Posterior vena cava (tissue), 2 donors: Measurements from ENCODE around the gene FXYD3. TPM values are rescaled to one million over a fixed set of nuclear protein-coding genes. Genes with fewer than 3 reads are reported as not detected.
A peak's percentile ranks its signal among the peaks of the same experiment; 100 is the strongest.
"Not testable (repeated sequence)": the region's sequence is repeated elsewhere in the genome, so short reads cannot be mapped to it uniquely, and the experiment has no call there.

Experiments used
- DNase-seq: peaks from one replicate; pipeline ENCODE4 v3.0.0-alpha.2; 2020; ENCODE audit warnings: low spot score
- intact Hi-C, 2 donors: fragments of 100-400 bp; cut with DNase I; formaldehyde crosslinking; loops; one replicate each; pipeline versions ENCODE4 v1.14.1 to v1.14.2; 2022 to 2023
- total RNA-seq, 2 donors: library from RNA; stranded (reverse); fragmentation: NEBNext Ultra II Directional; extraction: Animal tissue kit (Norgen Biotek cat#: 25700); gene quantifications; one replicate each; pipeline ENCODE4 v1.2.1, GENCODE V29; 2021
- donor health status: DM: yes; HTN: yes; CAD: no.
- donor health status: DM: yes; HTN: yes; CAD: no.

FXYD3 gene
- total RNA-seq, 2 donors from 2014 or later: not detected

- intact Hi-C loops, DNase-seq: not testable (repeated sequence)
These were observed 13.7 kb upstream of the FXYD3 start for GRCh38 chr19:35101949-35102348.

GRCh38 chr19:35103614-35104013 lies 12.0 kb upstream of the FXYD3 start:
- DNase-seq, intact Hi-C loops: not testable (repeated sequence)

- no peak for DNase-seq
These were observed 11.3 kb upstream of the FXYD3 start for GRCh38 chr19:35104361-35104760.

GRCh38 chr19:35105047-35105410 lies 10.6 kb upstream of the FXYD3 start:
- no peak for DNase-seq
- intact Hi-C loops: no loop called here

More at GRCh38 chr19:35104361-35104760, 11.3 kb upstream of the FXYD3 start:
- intact Hi-C loops: no loop called here

DNA sequence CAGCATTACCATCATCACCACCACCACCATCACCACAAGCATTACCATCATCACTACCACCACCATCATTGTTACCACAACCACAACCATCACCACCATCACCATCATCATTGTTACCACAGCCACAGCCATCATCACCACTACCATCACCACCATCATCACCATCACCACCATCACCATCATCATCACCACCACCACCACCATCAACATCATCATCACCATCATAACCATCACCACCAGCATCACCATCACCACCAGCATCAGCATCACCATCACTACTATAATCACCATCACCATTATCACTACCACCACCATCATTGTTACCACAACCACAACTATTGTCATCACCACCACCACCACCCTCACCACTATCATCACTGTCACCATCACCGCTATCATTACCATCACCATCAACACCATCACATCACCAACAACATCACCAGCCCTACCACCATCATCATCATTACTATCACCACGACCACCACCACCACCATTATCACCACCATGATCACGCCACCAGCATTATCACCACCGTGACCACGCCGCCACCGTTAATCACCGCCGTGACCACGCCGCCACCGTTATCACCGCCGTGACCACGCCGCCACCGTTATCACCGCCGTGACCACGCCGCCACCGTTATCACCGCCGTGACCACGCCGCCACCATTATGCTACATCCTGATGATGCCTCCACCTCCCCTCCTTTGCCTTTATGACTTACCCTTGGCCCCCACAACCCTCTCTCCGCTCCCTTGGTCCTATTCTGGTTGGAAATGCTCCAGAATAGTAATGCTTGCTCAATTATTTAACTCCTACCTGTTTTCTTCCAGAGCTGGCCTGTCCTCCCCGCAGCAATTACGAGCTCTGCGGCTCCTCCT lies 10.0 kb upstream of the FXYD3 start:
- no peak for DNase-seq
- intact Hi-C loops: no loop called here

DNA sequence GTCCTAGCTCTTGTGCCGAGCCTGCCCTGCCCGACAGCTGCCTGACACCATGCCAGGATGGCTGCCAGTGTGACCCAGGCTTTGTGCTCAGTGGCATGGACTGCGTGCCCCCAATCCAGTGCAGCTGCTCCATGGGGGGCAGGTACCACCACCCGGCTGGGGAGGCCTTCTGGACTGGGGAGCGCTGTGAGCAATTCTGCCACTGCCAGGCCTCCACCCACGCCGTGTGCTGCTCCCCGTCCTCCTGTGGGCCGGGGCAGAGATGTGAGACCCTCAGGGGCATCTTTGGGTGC lies 9.4 kb upstream of the FXYD3 start:
- DNase-seq: no peak
- intact Hi-C loops: no loop called here

GRCh38 chr19:35106898-35107541 lies 8.6 kb upstream of the FXYD3 start:
- DNase-seq: no peak
- intact Hi-C loops: no loop called here

DNA sequence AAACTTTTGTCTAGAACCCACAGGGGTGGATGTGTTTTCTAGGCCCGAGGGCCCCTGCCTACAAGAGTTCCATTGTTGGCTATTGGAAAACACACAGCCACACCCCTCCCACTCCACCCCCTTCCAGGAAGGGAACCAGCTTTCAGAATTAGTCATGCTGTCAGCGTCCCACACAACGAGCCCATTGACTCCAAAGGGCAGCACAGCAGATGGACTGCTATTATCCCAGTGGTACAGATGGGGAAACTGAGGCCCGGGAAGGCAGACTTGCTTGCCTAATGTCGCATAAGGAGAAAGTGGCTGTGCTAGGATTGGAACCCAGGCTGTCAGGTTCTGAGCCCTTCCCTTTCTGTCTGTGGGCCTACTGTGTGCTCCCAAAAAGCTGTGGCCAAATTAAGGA lies 8.1 kb upstream of the FXYD3 start:
- intact Hi-C loops: no loop called here

DNA sequence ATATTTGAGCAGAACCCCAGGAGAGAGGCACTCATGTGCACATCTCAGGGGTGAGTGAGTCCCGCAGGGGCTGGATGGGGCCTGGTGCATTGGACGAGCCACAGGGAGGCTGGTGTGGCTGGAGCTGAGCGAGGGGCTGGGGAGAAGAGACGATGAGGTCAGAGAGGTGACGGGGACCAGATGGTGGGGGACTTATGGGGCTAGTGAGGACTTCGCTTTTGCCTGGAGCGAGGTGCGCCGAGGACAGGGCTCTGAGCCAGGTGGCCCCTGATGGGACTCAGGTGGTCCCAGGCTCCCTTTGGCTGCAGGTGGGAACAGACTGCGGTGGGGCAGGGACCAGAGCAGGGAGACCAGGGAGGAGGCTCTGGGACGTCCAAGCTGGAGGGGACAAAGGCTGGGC lies 6.9 kb upstream of the FXYD3 start:
- intact Hi-C loops: no loop called here
- no peak for DNase-seq

More for the DNA sequence above, 8.1 kb upstream of the FXYD3 start:
- no peak for DNase-seq

GRCh38 chr19:35109395-35110112 lies 6.1 kb upstream of the FXYD3 start:
- no peak for DNase-seq
- intact Hi-C loops: no loop called here

GRCh38 chr19:35110974-35111373 lies 4.6 kb upstream of the FXYD3 start:
- no peak for DNase-seq
- intact Hi-C loops: no loop called here

DNA sequence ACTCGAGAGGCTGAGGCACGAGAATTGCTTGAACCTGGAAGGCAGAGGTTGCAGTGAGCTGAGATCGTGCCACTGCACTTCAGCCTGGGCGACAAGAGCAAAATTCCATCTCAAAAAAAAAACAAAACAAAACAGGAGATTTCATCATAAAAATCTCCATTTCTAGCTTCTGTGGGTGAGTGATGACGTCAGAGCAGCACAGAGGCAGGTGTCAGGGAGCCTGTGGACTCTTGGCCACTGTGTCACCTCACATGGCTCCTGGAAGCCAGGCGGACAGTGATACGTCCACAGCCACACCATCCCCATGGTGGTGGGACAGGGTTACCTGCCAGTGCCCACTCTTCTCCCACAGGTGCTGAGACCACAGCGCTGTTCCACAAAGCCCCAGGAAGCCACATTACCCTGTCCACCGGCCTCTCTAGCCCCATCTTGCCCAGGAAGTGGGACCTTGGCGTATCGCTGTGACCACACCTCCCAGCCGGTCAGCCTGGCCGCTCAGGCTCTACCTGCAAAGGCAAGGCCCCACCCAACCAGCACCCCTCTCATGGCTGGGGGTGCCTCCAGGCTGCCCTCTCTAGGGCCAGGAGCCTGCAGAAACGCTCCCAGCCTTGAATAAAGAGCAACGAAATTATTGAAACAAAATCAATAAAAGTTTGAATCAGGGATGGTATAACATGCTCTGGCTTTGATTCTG lies 2.5 kb upstream of the FXYD3 start:
- intact Hi-C loops: no loop called here
- no peak for DNase-seq

DNA sequence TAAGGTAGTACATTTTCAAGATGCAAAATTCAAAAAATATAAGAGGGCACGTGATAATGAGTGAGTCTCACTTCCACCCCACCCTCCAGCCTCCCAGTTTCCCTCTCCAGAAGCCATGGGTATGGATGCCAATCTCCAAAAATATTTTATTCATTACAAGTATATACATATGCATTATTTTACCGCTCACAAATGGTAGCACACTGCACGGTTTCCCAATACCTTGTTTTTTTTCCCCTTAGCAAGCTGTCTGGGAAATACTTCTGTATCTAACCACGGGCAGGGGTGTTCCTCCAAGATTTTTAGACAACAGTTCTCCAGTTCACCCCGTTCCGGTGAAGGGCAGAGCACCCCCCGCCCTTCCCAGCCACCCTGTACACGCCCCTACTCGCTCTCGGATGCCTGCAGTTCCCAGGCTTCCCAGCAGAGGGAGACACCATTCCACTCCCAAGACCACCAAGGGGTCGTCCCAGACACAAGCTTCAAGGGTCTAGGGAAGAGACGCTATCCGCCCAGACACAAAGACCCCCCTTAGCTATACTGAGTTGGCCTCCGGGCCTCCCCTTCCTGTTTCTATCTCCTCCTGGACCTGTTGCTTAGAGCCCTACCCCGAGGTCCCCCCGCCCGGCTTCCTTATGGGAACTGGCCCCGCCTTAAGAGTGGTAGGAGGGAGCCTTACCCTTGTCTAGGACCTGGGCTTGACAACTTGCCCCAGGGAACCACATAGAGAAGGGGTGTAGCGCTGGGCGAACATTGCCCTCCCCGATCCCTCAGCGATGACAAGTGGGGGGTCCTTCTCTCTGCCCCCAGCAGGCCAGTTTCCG lies 1.1 kb upstream of the FXYD3 start:
- DNase-seq: peak; percentile 90
- intact Hi-C loops: no loop called here

GRCh38 chr19:35116072-35116801 lies 614 bp downstream of the FXYD3 start:
- no peak for DNase-seq
- intact Hi-C loops: no loop called here

GRCh38 chr19:35117116-35117515 lies 1.5 kb downstream of the FXYD3 start:
- intact Hi-C loops: no loop called here
- DNase-seq: no peak

DNA sequence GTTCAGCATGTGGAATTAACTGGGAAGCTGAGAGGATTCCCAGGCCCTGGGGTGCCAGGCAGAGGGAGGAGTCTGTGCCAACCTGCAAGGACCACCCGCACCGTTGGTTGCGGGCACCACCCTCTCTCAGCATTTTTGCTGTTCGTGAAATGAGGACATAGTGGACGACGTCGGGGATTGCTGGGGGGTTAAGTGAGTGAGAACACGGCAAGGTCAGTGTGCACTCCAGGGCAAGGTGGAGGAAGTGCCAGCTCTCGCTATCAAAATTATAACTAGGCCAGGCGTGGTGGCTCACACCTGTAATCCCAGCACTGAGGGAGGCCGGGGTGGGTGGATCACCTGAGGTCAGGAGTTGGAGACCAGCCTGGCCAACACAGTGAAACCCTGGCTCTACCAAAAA lies 2.2 kb downstream of the FXYD3 start:
- intact Hi-C loops: no loop called here
- no peak for DNase-seq

- intact Hi-C loops: no loop called here
- DNase-seq: no peak
These were observed 2.8 kb downstream of the FXYD3 start for GRCh38 chr19:35118268-35119020.

GRCh38 chr19:35119091-35119490 lies 3.5 kb downstream of the FXYD3 start:
- DNase-seq: no peak
- intact Hi-C loops: no loop called here
